ENCODE results near the gene TUBGCP2.

DNA sequence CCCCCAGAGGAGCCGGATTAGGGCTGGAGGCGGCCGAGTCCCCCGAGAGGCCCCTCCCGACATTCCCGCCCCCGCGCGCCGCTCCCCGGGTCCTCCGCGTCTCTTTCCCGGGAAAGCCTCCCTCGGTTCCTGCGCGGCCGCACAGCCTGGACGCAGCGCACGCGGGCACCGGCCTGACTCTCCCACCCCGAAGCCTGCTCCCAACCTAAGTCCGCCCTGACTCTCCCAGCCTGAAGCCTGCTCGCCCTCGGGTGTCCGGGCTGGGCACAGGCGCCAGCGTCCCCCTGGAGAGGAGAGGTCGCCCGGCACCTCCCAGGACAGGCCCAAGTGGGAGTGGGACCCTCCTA is 71.5 kb downstream of the TUBGCP2 start:
- TF ChIP-seq POLR2A (IDR thresholded peaks at IDR 0.05; ENCODE audit: low read length) (no peak), GATA1 (IDR thresholded peaks at IDR 0.05; ENCODE audit: low read depth, low read length) (no peak)

Measured in erythroblast (primary cell).